Upper lobe of right lung (tissue), 1 donor: Measurements from ENCODE around the gene CARS1. TPM values are rescaled to one million over a fixed set of nuclear protein-coding genes. Genes with fewer than 3 reads are reported as not detected.

Experiments used
- ATAC-seq: fragments of 200-7000 bp; cut with Tn5 transposase; one replicate; pipeline ENCODE4 v1.9.1; 2020; ENCODE audit warnings: mild to moderate bottlenecking, moderate library complexity
- DNase-seq: peaks from one replicate; pipeline ENCODE4 v3.0.0-alpha.2; 2020
- H3K27ac ChIP-seq: fragments of 200-600 bp; one replicate; pipeline ENCODE4 v1.8.0; 2022
- H3K27me3 ChIP-seq: fragments of 200-600 bp; one replicate; pipeline ENCODE4 v1.8.0; 2022; ENCODE audit warnings: mild to moderate bottlenecking
- H3K36me3 ChIP-seq: fragments of 200-600 bp; one replicate; pipeline ENCODE4 v1.8.0; 2022
- H3K4me1 ChIP-seq: fragments of 200-600 bp; one replicate; pipeline ENCODE4 v1.8.0; 2022
- H3K4me3 ChIP-seq: fragments of 200-600 bp; one replicate; pipeline ENCODE4 v1.8.0; 2022; ENCODE audit warnings: mild to moderate bottlenecking
- H3K9me3 ChIP-seq: fragments of 200-600 bp; one replicate; pipeline ENCODE4 v1.8.0; 2022
- CTCF ChIP-seq: fragments of 200-600 bp; IDR thresholded peaks from one replicate; pipeline ENCODE4 v1.8.0; 2022; ENCODE audit warnings: antibody characterized with exemption
- intact Hi-C: fragments of 100-400 bp; cut with DNase I; formaldehyde crosslinking; loops from one replicate; pipeline ENCODE4 v1.11.0; 2022
- total RNA-seq: library from RNA; stranded (reverse); fragmentation: NEBNext Ultra II Directional; extraction: Animal tissue kit (Norgen Biotek cat#: 25700); gene quantifications from one replicate; pipeline ENCODE4 v1.2.1, GENCODE V29; 2021
- donor health status: DM: no; HTN: yes; CAD: no; lungs with severe emphysema.

CARS1 gene
- total RNA-seq, 1 donor from 2014 or later: 34.6 TPM

- Histone ChIP-seq H3K27ac (peak overlapping the region; percentile 60), H3K4me3 (no peak overlapping the region), H3K27me3 (no peaks in the 10 kb centered on the region), H3K9me3 (no peaks in the 10 kb centered on the region), H3K36me3 (peaks cover 24% of the 10 kb centered on the region), H3K4me1 (no peaks in the 10 kb centered on the region)
- intact Hi-C loops: loop anchor here (10.0 kb wide), 1 partner anchor 51 kb away; no protein-coding TSS in a partner anchor
- ATAC-seq (peak; percentile 19), DNase-seq (peak; percentile 51)
- no peak for TF ChIP-seq CTCF
Measured at GRCh38 chr11:3095712-3096361, 38.6 kb upstream of the CARS1 start.

- Histone ChIP-seq H3K27me3 (no peaks in the 10 kb centered on the region), H3K4me3 (no peak overlapping the region), H3K36me3 (peaks cover 21% of the 10 kb centered on the region), H3K9me3 (no peaks in the 10 kb centered on the region), H3K4me1 (no peaks in the 10 kb centered on the region), H3K27ac (no peak overlapping the region)
- DNase-seq: peak; percentile 58
- intact Hi-C loops: loop anchor here (10.0 kb wide), 1 partner anchor 50 kb away; no protein-coding TSS in a partner anchor
- ATAC-seq: no peak
- TF ChIP-seq CTCF: no peak
Measured at GRCh38 chr11:3094223-3094824, 37.1 kb upstream of the CARS1 start.

GRCh38 chr11:3093281-3094191 is 36.3 kb upstream of the CARS1 start:
- DNase-seq (peak; percentile 55), ATAC-seq (no peak)
- H3K4me1 ChIP-seq: no peaks in the 10 kb centered on the region
- no peaks in the 10 kb centered on the region for H3K9me3 ChIP-seq
- H3K27me3 ChIP-seq: no peaks in the 10 kb centered on the region
- intact Hi-C loops: loop anchor here (10.0 kb wide), 1 partner anchor 49 kb away; no protein-coding TSS in a partner anchor
- TF ChIP-seq CTCF: no peak
- no peak overlapping the region for H3K4me3 ChIP-seq
- H3K36me3 ChIP-seq: peaks cover 21% of the 10 kb centered on the region
- no peak overlapping the region for H3K27ac ChIP-seq

GRCh38 chr11:3092603-3093141 is 35.4 kb upstream of the CARS1 start:
- peak; percentile 61 for DNase-seq
- H3K9me3 ChIP-seq: no peaks in the 10 kb centered on the region
- TF ChIP-seq CTCF: no peak
- intact Hi-C loops: loop anchor here (10.0 kb wide), 1 partner anchor 48 kb away; no protein-coding TSS in a partner anchor
- no peak overlapping the region for H3K4me3 ChIP-seq
- no peaks in the 10 kb centered on the region for H3K27me3 ChIP-seq
- H3K36me3 ChIP-seq: peaks cover 19% of the 10 kb centered on the region
- no peak for ATAC-seq
- no peak overlapping the region for H3K27ac ChIP-seq
- no peaks in the 10 kb centered on the region for H3K4me1 ChIP-seq

- Histone ChIP-seq H3K9me3 (no peaks in the 10 kb centered on the region), H3K27me3 (no peaks in the 10 kb centered on the region), H3K27ac (no peak overlapping the region), H3K4me3 (no peak overlapping the region), H3K4me1 (no peaks in the 10 kb centered on the region), H3K36me3 (peaks cover 13% of the 10 kb centered on the region)
- DNase-seq (peak; percentile 84), ATAC-seq (peak; percentile 84)
- intact Hi-C loops: loop anchor here (10.0 kb wide), 1 partner anchor 47 kb away; no protein-coding TSS in a partner anchor
- TF ChIP-seq CTCF: peak; percentile 99
Measured at GRCh38 chr11:3091846-3092602, 34.8 kb upstream of the CARS1 start.
